Neural cell (in vitro differentiated cells): ENCODE measurements around the gene AKR7A2. TPM values are rescaled to one million over a fixed set of nuclear protein-coding genes. Genes with fewer than 3 reads are reported as not detected.

ENCODE experiments used
- H2AFZ ChIP-seq: fragments of 200-600, 300-800 bp; sonication (generic), shearing (Covaris generic); 2 replicates; pipeline ENCODE4 v1.6.0; 2014; ENCODE audit warnings: low read depth, mild to moderate bottlenecking, antibody characterized with exemption, low read length, moderate library complexity
- H3F3A ChIP-seq: fragments of 200-600 bp; shearing (Covaris generic); 2 replicates; pipeline ENCODE4 v1.6.1; 2016; ENCODE audit warnings: mild to moderate bottlenecking, moderate library complexity, mixed read lengths, antibody characterized with exemption, low read length; ENCODE audit not compliant: insufficient read depth, poor library complexity, severe bottlenecking
- H3K27ac ChIP-seq: fragments of 200-600, 300-800 bp; sonication (generic), shearing (Covaris generic); 2 replicates; pipeline ENCODE4 v1.5.1; 2014; ENCODE audit warnings: mild to moderate bottlenecking, low read length, moderate library complexity
- H3K27me3 ChIP-seq: fragments of 300-800, 200-600 bp; sonication (generic), shearing (Covaris generic); 2 replicates; pipeline ENCODE4 v1.6.0; 2014; ENCODE audit warnings: mild to moderate bottlenecking, low read depth, low read length, moderate library complexity; ENCODE audit not compliant: insufficient read depth
- H3K36me3 ChIP-seq: fragments of 300-800, 200-600 bp; sonication (generic), shearing (Covaris generic); 2 replicates; pipeline ENCODE4 v1.5.1; 2014; ENCODE audit warnings: mild to moderate bottlenecking, antibody characterized with exemption, low read length, moderate library complexity; ENCODE audit not compliant: insufficient read depth
- H3K4me2 ChIP-seq: fragments of 300-800, 200-600 bp; sonication (generic), shearing (Covaris generic); 2 replicates; pipeline ENCODE4 v1.6.0; 2014; ENCODE audit warnings: mild to moderate bottlenecking, low read length
- H3K4me3 ChIP-seq: fragments of 300-800, 200-600 bp; sonication (generic), shearing (Covaris generic); 2 replicates; pipeline ENCODE4 v1.5.1; 2014; ENCODE audit warnings: mild to moderate bottlenecking, low read length, moderate library complexity
- H3K79me2 ChIP-seq: fragments of 200-600 bp; shearing (Covaris generic); replicated peaks from 2 replicates; pipeline ENCODE4 v1.6.0; 2014; ENCODE audit warnings: mild to moderate bottlenecking, low read length, moderate library complexity; ENCODE audit not compliant: insufficient read depth
- H3K9ac ChIP-seq: fragments of 300-800, 200-600 bp; sonication (generic), shearing (Covaris generic); 2 replicates; pipeline ENCODE4 v1.6.1; 2016; ENCODE audit warnings: mild to moderate bottlenecking, low read length, mixed read lengths
- H3K9me2 ChIP-seq: fragments of 200-600 bp; shearing (Covaris generic); 2 replicates; pipeline ENCODE4 v1.6.1; 2016; ENCODE audit warnings: mild to moderate bottlenecking, low read length, mixed read lengths; ENCODE audit not compliant: insufficient read depth
- H3K9me3 ChIP-seq: fragments of 200-600, 300-800 bp; sonication (generic), shearing (Covaris generic); 2 replicates; pipeline ENCODE4 v1.6.1; 2016; ENCODE audit warnings: mild to moderate bottlenecking, mixed run types, low read length, moderate library complexity, mixed read lengths
- H4K20me1 ChIP-seq: fragments of 200-600 bp; shearing (Covaris generic); 2 replicates; pipeline ENCODE4 v1.6.1; 2016; ENCODE audit warnings: mild to moderate bottlenecking, mixed run types; ENCODE audit not compliant: insufficient read depth
- CTCF ChIP-seq: fragments of 450-650 bp; IDR thresholded peaks from 2 replicates; pipeline ENCODE4 v1.5.1; 2014; ENCODE audit warnings: antibody characterized with exemption, mild to moderate bottlenecking, moderate library complexity; ENCODE audit not compliant: poor library complexity, severe bottlenecking
- EP300 ChIP-seq: fragments of 450-650 bp; conservative IDR thresholded peaks from 2 replicates; pipeline ENCODE4 v1.6.1; 2014; ENCODE audit warnings: antibody characterized with exemption, mild to moderate bottlenecking, moderate library complexity; ENCODE audit not compliant: poor library complexity, severe bottlenecking
- EZH2 ChIP-seq: fragments of 200-600, 300-800 bp; shearing (Covaris generic), sonication (generic); IDR thresholded peaks from 2 replicates; pipeline ENCODE4 v1.6.1; 2014; ENCODE audit warnings: antibody characterized with exemption, low read length, borderline replicate concordance, mild to moderate bottlenecking; ENCODE audit not compliant: insufficient read depth, poor library complexity, severe bottlenecking
- MXI1 ChIP-seq: fragments of 450-650 bp; conservative IDR thresholded peaks from 2 replicates; pipeline ENCODE4 v1.6.1; 2014; ENCODE audit warnings: antibody characterized with exemption, mild to moderate bottlenecking; ENCODE audit not compliant: poor library complexity, severe bottlenecking
- POLR2AphosphoS5 ChIP-seq: IDR thresholded peaks from 2 replicates; pipeline ENCODE4 v1.6.1; 2012
- RAD21 ChIP-seq: fragments of 450-650 bp; conservative IDR thresholded peaks from 2 replicates; pipeline ENCODE4 v1.6.1; 2014; ENCODE audit warnings: antibody characterized with exemption, mild to moderate bottlenecking, moderate library complexity
- REST ChIP-seq: IDR thresholded peaks from 2 replicates; pipeline ENCODE4 v1.6.1; 2012; ENCODE audit warnings: borderline replicate concordance
- SMC3 ChIP-seq: fragments of 450-650 bp; conservative IDR thresholded peaks from 2 replicates; pipeline ENCODE4 v1.6.1; 2014; ENCODE audit warnings: antibody characterized with exemption, mild to moderate bottlenecking, moderate library complexity; ENCODE audit not compliant: poor library complexity
- TAF1 ChIP-seq: IDR thresholded peaks from 2 replicates; pipeline ENCODE4 v1.6.1; 2012; ENCODE audit warnings: low read depth
- polyA plus RNA-seq: library from polyadenylated mRNA; depleted of rRNA; stranded (reverse); fragments of >200 nt; gene quantifications from 2 replicates; pipeline ENCODE4 v1.2.3, GENCODE V29; 2014

AKR7A2 gene
- polyA plus RNA-seq, 1 donor from 2014 or later = 50.6 TPM

GRCh38 chr1:19349999-19350398, 38.1 kb upstream of the AKR7A2 start:
- Histone ChIP-seq H3K9me3 (no peaks in the 10 kb centered on the region), H3K9me2 (no peaks in the 10 kb centered on the region), H3K4me3 (no peak overlapping the region), H2AFZ (no peak overlapping the region), H3K79me2 (no peaks in the 10 kb centered on the region), H3K36me3 (no peaks in the 10 kb centered on the region), H3K27me3 (no peaks in the 10 kb centered on the region), H3K9ac (no peak overlapping the region), H3K4me2 (no peak overlapping the region), H4K20me1 (no peaks in the 10 kb centered on the region), H3F3A (no peaks in the 10 kb centered on the region), H3K27ac (no peak overlapping the region)
- TF ChIP-seq MXI1 (no peak), SMC3 (no peak), EZH2 (no peak), CTCF (no peak), RAD21 (no peak), EP300 (no peak), REST (no peak), TAF1 (no peak), POLR2AphosphoS5 (no peak)

- H3K27ac ChIP-seq = no peak overlapping the region
Observed at GRCh38 chr1:19348441-19349198, 36.7 kb upstream of the AKR7A2 start.

More at GRCh38 chr1:19348441-19349198, 36.7 kb upstream of the AKR7A2 start:
- H3K36me3 ChIP-seq = no peaks in the 10 kb centered on the region
- no peaks in the 10 kb centered on the region for H3K27me3 ChIP-seq
- no peaks in the 10 kb centered on the region for H3K9me3 ChIP-seq
- H3F3A ChIP-seq = no peaks in the 10 kb centered on the region
- no peaks in the 10 kb centered on the region for H3K9me2 ChIP-seq
- no peaks in the 10 kb centered on the region for H4K20me1 ChIP-seq
- no peak overlapping the region for H2AFZ ChIP-seq
- no peak overlapping the region for H3K4me2 ChIP-seq
- no peak for TF ChIP-seq POLR2AphosphoS5
- no peak for TF ChIP-seq TAF1
- TF ChIP-seq EP300 = no peak
- H3K4me3 ChIP-seq = no peak overlapping the region
- H3K79me2 ChIP-seq = no peaks in the 10 kb centered on the region
- H3K9ac ChIP-seq = no peak overlapping the region
